Measurements from ENCODE around the gene TMEFF1.

TMEFF1 gene

DNA sequence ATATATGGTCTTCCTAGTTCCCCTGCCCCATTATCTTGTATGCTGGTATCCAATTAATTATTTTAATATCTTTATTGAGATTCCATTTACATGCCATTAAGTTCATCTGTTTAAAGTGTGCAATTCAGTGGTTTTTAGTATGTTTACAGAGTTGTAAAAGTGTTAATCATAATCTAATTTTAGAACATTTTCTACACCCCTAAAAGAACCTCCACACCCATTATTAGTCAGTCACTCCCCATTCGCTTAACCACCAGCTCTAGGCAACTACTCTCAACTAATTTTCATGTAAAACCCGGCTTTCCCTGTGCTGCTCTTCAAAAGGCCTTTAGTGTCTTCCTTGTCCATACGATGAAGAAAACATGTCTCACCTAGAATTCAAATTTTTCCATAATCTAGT, 84.1 kb downstream of the TMEFF1 start:
- no peaks in the 10 kb centered on the region for H3K4me1 ChIP-seq (ENCODE audit: control insufficient read depth, insufficient read depth, low read length)
- no peaks in the 10 kb centered on the region for H3K36me3 ChIP-seq (ENCODE audit: control insufficient read depth, insufficient read depth, low read length)
- no peak overlapping the region for H3K9ac ChIP-seq (ENCODE audit: low read depth, low read length)
- H3K9me3 ChIP-seq (ENCODE audit: control insufficient read depth, insufficient read depth, low read length) = no peaks in the 10 kb centered on the region
- no peak overlapping the region for H3K4me3 ChIP-seq (ENCODE audit: low read depth, low read length)
- no peaks in the 10 kb centered on the region for H3K27me3 ChIP-seq (ENCODE audit: control insufficient read depth, insufficient read depth, low read length)

DNA sequence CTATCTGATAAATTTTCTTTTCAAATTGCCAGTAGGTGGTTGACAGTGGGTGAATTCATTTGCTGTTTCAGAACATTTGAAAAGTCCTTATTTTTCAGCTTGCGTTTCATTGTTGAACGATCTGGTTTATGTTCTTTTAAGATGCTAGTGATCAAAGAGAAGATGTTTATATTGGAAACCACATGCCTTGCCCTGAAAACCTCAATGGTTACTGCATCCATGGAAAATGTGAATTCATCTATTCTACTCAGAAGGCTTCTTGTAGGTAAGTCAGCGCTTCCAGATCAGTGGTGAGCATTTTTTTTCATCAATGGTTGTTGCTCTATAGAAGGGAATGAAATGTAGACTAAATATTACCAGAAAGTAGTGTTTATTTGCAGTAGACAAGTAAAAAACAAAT, 88.3 kb downstream of the TMEFF1 start:
- Histone ChIP-seq H3K4me1 (ENCODE audit: control insufficient read depth, insufficient read depth, low read length) (no peaks in the 10 kb centered on the region), H3K9me3 (ENCODE audit: control insufficient read depth, insufficient read depth, low read length) (no peaks in the 10 kb centered on the region), H3K36me3 (ENCODE audit: control insufficient read depth, insufficient read depth, low read length) (no peaks in the 10 kb centered on the region), H3K4me3 (ENCODE audit: low read depth, low read length) (no peak overlapping the region), H3K27me3 (ENCODE audit: control insufficient read depth, insufficient read depth, low read length) (no peaks in the 10 kb centered on the region), H3K9ac (ENCODE audit: low read depth, low read length) (no peak overlapping the region)

- H3K9ac ChIP-seq (ENCODE audit: low read depth, low read length) = no peak overlapping the region
- H3K4me1 ChIP-seq (ENCODE audit: control insufficient read depth, insufficient read depth, low read length) = no peaks in the 10 kb centered on the region
- H3K36me3 ChIP-seq (ENCODE audit: control insufficient read depth, insufficient read depth, low read length) = peaks cover 7% of the 10 kb centered on the region
Observed at GRCh38 chr9:100567856-100568255, 94.9 kb downstream of the TMEFF1 start.

DNA sequence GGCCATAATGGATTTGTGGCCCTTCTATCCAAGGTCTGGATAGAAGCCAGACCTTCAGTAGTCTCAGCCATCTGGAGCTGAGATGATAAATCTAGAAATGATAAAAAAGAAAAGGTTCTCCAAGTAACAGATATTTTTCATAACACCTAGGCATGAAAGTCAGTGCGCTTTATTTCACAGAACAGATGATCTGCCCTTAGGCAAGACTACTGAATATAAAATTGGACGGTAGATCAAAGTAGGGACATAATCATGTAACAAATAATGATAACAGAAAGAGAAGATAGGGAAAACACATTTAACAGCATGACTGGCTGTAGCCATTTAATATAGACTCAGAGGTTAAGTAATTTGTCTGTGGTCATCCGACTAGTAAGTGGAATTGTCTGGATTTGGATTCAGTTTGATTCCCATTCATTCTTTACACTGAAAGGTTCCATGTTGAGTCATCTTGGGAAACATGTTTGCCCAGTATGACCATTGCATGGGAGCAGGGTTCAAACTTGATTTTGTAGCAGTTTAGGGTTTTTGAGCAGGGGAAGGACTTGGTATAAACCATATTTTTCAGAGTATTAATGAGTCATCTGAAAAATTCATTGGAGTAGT, 100.8 kb downstream of the TMEFF1 start:
- Histone ChIP-seq H3K36me3 (ENCODE audit: control insufficient read depth, insufficient read depth, low read length) (peaks cover 3% of the 10 kb centered on the region), H3K4me1 (ENCODE audit: control insufficient read depth, insufficient read depth, low read length) (no peaks in the 10 kb centered on the region)

More at GRCh38 chr9:100567856-100568255, 94.9 kb downstream of the TMEFF1 start:
- no peaks in the 10 kb centered on the region for H3K27me3 ChIP-seq (ENCODE audit: control insufficient read depth, insufficient read depth, low read length)
- no peak overlapping the region for H3K4me3 ChIP-seq (ENCODE audit: low read depth, low read length)
- H3K9me3 ChIP-seq (ENCODE audit: control insufficient read depth, insufficient read depth, low read length) = no peaks in the 10 kb centered on the region

GRCh38 chr9:100575006-100575405, 102.1 kb downstream of the TMEFF1 start:
- Histone ChIP-seq H3K4me3 (ENCODE audit: low read depth, low read length) (no peak overlapping the region), H3K4me1 (ENCODE audit: control insufficient read depth, insufficient read depth, low read length) (no peaks in the 10 kb centered on the region), H3K9ac (ENCODE audit: low read depth, low read length) (no peak overlapping the region), H3K27me3 (ENCODE audit: control insufficient read depth, insufficient read depth, low read length) (no peaks in the 10 kb centered on the region), H3K36me3 (ENCODE audit: control insufficient read depth, insufficient read depth, low read length) (peaks cover 3% of the 10 kb centered on the region), H3K9me3 (ENCODE audit: control insufficient read depth, insufficient read depth, low read length) (no peaks in the 10 kb centered on the region)

More for the DNA sequence above, 100.8 kb downstream of the TMEFF1 start:
- no peak overlapping the region for H3K9ac ChIP-seq (ENCODE audit: low read depth, low read length)
- no peaks in the 10 kb centered on the region for H3K27me3 ChIP-seq (ENCODE audit: control insufficient read depth, insufficient read depth, low read length)
- no peak overlapping the region for H3K4me3 ChIP-seq (ENCODE audit: low read depth, low read length)
- no peaks in the 10 kb centered on the region for H3K9me3 ChIP-seq (ENCODE audit: control insufficient read depth, insufficient read depth, low read length)

DNA sequence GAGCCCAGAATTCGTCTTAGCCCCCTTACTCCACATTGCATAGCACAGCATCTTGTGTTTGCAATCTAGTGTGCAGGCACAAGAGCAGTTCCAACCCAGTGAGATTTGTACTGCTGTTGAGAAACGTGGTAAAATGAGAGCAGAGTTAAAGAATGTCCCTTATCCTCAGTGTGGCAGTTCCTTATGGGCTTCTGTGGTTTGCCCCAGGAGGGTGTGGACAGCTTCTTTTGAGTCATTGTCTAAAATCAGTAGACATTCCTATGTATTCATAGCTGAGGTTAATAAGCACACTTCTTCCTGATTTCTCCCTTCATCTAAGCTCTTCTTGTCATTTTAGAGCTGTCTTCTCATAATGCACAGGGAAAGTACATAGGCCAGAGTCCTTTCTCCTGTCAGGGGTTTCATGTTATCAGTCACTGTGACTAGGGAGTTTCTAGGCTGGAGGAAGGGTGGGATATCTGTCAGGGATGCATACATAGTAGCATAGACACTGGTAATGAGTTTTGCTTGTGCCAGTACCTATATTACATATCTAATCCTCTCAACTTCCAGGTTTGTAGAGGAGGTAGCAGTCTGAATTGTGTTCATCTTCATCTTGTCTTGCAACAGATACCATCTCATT, 102.9 kb downstream of the TMEFF1 start:
- Histone ChIP-seq H3K4me3 (ENCODE audit: low read depth, low read length) (no peak overlapping the region), H3K4me1 (ENCODE audit: control insufficient read depth, insufficient read depth, low read length) (no peaks in the 10 kb centered on the region), H3K36me3 (ENCODE audit: control insufficient read depth, insufficient read depth, low read length) (peaks cover 3% of the 10 kb centered on the region), H3K27me3 (ENCODE audit: control insufficient read depth, insufficient read depth, low read length) (no peaks in the 10 kb centered on the region), H3K9me3 (ENCODE audit: control insufficient read depth, insufficient read depth, low read length) (no peaks in the 10 kb centered on the region), H3K9ac (ENCODE audit: low read depth, low read length) (no peak overlapping the region)

GRCh38 chr9:100577776-100578448, 105.0 kb downstream of the TMEFF1 start, which contains the start of gene CAVIN4:
Gene CAVIN4 (plus strand): TSS chr9:100578079. CDS start chr9:100578144, 65 bp downstream.
- no peak within 1 kb of the TSS for H3K9ac ChIP-seq (ENCODE audit: low read depth, low read length)
- H3K27me3 ChIP-seq (ENCODE audit: control insufficient read depth, insufficient read depth, low read length) = no peaks in the 10 kb centered on the region
- H3K4me1 ChIP-seq (ENCODE audit: control insufficient read depth, insufficient read depth, low read length) = no peaks in the 10 kb centered on the region
- H3K9me3 ChIP-seq (ENCODE audit: control insufficient read depth, insufficient read depth, low read length) = no peaks in the 10 kb centered on the region
- peaks cover 3% of the 10 kb centered on the region for H3K36me3 ChIP-seq (ENCODE audit: control insufficient read depth, insufficient read depth, low read length)
- H3K4me3 ChIP-seq (ENCODE audit: low read depth, low read length) = no peak within 1 kb of the TSS

DNA sequence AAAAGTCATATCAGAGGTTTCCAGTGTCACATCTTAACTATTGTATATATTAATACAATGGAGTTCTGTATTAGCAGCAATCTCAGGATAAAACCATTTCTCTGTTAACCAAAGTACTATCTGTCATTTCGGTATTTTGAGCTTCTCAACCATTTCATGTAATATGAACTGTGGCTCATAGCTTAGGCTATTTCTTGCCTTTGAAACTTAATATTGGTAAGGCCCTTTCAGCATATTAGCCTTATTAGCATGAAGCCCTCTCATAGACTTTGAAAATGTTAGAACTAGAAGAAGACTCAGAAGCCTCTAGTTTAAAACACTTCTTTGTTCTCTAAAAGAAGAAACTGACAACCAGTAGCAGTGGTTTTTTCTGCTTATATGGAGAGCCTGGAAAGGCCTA, 105.7 kb downstream of the TMEFF1 start:
- no peak overlapping the region for H3K9ac ChIP-seq (ENCODE audit: low read depth, low read length)
- no peaks in the 10 kb centered on the region for H3K27me3 ChIP-seq (ENCODE audit: control insufficient read depth, insufficient read depth, low read length)
- H3K4me1 ChIP-seq (ENCODE audit: control insufficient read depth, insufficient read depth, low read length) = no peaks in the 10 kb centered on the region
- no peak overlapping the region for H3K4me3 ChIP-seq (ENCODE audit: low read depth, low read length)
- H3K9me3 ChIP-seq (ENCODE audit: control insufficient read depth, insufficient read depth, low read length) = no peaks in the 10 kb centered on the region
- peaks cover 3% of the 10 kb centered on the region for H3K36me3 ChIP-seq (ENCODE audit: control insufficient read depth, insufficient read depth, low read length)

DNA sequence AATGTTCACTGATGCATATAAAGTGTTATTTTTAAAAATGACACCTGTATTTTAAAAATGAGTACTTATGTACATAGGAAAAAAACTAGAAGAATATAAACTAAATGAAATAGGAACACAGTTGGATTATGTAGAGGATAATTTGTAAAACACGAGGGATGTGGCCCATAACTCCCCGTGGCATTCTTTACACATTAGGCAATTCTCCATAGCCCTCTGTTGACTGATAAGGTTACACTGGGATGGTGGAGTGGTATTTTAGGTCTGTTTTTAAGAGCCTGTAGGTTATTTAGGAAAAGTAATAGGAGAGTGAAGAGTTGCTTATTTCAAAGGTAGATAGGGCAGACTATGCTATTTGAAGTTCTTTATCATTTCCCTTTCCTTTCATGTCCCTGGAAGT, 106.7 kb downstream of the TMEFF1 start:
- Histone ChIP-seq H3K4me1 (ENCODE audit: control insufficient read depth, insufficient read depth, low read length) (no peaks in the 10 kb centered on the region), H3K9me3 (ENCODE audit: control insufficient read depth, insufficient read depth, low read length) (no peaks in the 10 kb centered on the region), H3K27me3 (ENCODE audit: control insufficient read depth, insufficient read depth, low read length) (no peaks in the 10 kb centered on the region), H3K4me3 (ENCODE audit: low read depth, low read length) (no peak overlapping the region), H3K36me3 (ENCODE audit: control insufficient read depth, insufficient read depth, low read length) (peaks cover 3% of the 10 kb centered on the region), H3K9ac (ENCODE audit: low read depth, low read length) (no peak overlapping the region)

DNA sequence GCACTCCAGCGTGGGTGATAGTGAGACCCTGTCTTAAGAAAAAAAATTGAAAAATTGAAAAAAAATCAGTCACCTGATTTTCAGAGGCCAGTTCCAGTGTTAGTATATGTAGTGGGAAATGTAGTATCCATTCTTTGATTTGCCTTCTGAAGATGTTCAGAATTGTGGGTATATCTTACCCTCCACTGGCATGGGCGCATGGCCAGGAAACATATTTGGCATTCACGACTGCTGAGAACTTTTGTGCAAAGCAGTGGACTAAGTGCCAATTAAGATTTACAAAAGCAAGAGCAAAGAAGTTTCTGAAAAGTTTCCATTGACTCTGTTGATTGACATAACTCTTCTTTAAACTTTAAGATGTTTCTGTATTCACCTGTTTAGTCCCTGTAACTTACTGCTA, 107.3 kb downstream of the TMEFF1 start:
- no peaks in the 10 kb centered on the region for H3K4me1 ChIP-seq (ENCODE audit: control insufficient read depth, insufficient read depth, low read length)
- H3K27me3 ChIP-seq (ENCODE audit: control insufficient read depth, insufficient read depth, low read length) = no peaks in the 10 kb centered on the region
- no peaks in the 10 kb centered on the region for H3K9me3 ChIP-seq (ENCODE audit: control insufficient read depth, insufficient read depth, low read length)
- H3K36me3 ChIP-seq (ENCODE audit: control insufficient read depth, insufficient read depth, low read length) = peaks cover 3% of the 10 kb centered on the region
- no peak overlapping the region for H3K9ac ChIP-seq (ENCODE audit: low read depth, low read length)
- H3K4me3 ChIP-seq (ENCODE audit: low read depth, low read length) = no peak overlapping the region

- no peak overlapping the region for H3K9ac ChIP-seq (ENCODE audit: low read depth, low read length)
- H3K4me3 ChIP-seq (ENCODE audit: low read depth, low read length) = no peak overlapping the region
- H3K27me3 ChIP-seq (ENCODE audit: control insufficient read depth, insufficient read depth, low read length) = no peaks in the 10 kb centered on the region
- no peaks in the 10 kb centered on the region for H3K36me3 ChIP-seq (ENCODE audit: control insufficient read depth, insufficient read depth, low read length)
- H3K9me3 ChIP-seq (ENCODE audit: control insufficient read depth, insufficient read depth, low read length) = no peaks in the 10 kb centered on the region
- H3K4me1 ChIP-seq (ENCODE audit: control insufficient read depth, insufficient read depth, low read length) = no peaks in the 10 kb centered on the region
Observed at GRCh38 chr9:100581081-100581480, 108.1 kb downstream of the TMEFF1 start.

DNA sequence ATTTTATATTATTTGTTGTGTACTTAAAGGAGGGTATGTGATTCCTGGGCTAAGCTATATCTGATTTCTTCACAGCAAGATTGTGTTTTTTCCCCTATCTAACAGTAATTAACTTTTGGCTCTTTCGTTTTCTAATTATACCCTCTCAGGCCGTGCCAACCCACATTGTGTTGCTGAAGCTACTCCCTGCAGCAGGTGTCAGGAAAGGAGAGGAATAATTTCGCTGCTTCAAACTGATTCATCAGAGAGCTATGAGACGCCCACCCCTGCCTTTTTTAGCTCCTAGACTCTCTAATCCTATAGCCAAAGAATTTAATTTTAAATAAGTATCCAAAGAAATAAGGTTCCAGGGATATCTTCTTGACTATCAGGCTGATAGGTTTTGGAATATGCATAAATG, 108.7 kb downstream of the TMEFF1 start:
- no peaks in the 10 kb centered on the region for H3K4me1 ChIP-seq (ENCODE audit: control insufficient read depth, insufficient read depth, low read length)
- no peak overlapping the region for H3K9ac ChIP-seq (ENCODE audit: low read depth, low read length)
- no peaks in the 10 kb centered on the region for H3K9me3 ChIP-seq (ENCODE audit: control insufficient read depth, insufficient read depth, low read length)
- no peak overlapping the region for H3K4me3 ChIP-seq (ENCODE audit: low read depth, low read length)
- H3K27me3 ChIP-seq (ENCODE audit: control insufficient read depth, insufficient read depth, low read length) = no peaks in the 10 kb centered on the region
- H3K36me3 ChIP-seq (ENCODE audit: control insufficient read depth, insufficient read depth, low read length) = no peaks in the 10 kb centered on the region

Data from iPS-15b (cell line).